K562 (cell line): ENCODE measurements around the gene IFFO2. TPM values are rescaled to one million over a fixed set of nuclear protein-coding genes. Genes with fewer than 3 reads are reported as not detected.

Source experiments
- ATAC-seq: fragments of 200-7000 bp; cut with Tn5 transposase; 3 replicates; pipeline ENCODE4 v1.9.1; 2020; ENCODE audit warnings: moderate library complexity
- BruUV-seq: library from RNA; stranded (reverse); fragments of 400-500 nt; replicated peaks from 2 replicates; lab custom pipeline; 2021; lab: Mats Ljungman, UMichigan
- CTCF ChIA-PET: fragments of 300-600 bp; formaldehyde crosslinking; extraction: SDS; loops from one replicate; lab custom pipeline; 2021; ENCODE audit warnings: low intra/inter-chr PET ratio; lab: Yijun Ruan, JAX
- POLR2A ChIA-PET: fragments of 300-600, 350-650 bp; sonication (Branson Sonifier 250); formaldehyde crosslinking; extraction: SDS; loops from one replicate; lab custom pipeline; 2021; ENCODE audit warnings: antibody characterized with exemption, inconsistent platforms; lab: Yijun Ruan, JAX
- DNase-seq, 4 experiments: peaks; one replicate each; pipeline versions ENCODE4 v3.0.0 to v3.0.0-alpha.2; 2011 to 2018; ENCODE audit warnings: low spot score in 3 of 4, mixed read lengths in 3 of 4; ENCODE audit errors: extremely low read depth in 1 of 4
- FAIRE-seq: peaks from 2 replicates; lab custom pipeline; 2011; peaks lifted over from hg19 to GRCh38; lab: Jason Lieb, UNC
- H2AFZ ChIP-seq: 2 replicates; pipeline ENCODE4 v1.6.0; 2011; ENCODE audit warnings: low read depth, low read length, control low read depth, inconsistent platforms
- H3K27ac ChIP-seq: fragments of 200-600 bp; 3 replicates; pipeline ENCODE4 v1.8.0; 2011; ENCODE audit warnings: low read depth, mild to moderate bottlenecking, control low read depth, inconsistent platforms, low read length, moderate library complexity, mixed read lengths; ENCODE audit errors: extremely low read depth
- H3K27me3 ChIP-seq, 2 experiments: fragments of 300-600 bp in 1 of 2; 2 replicates in 1 of 2; 3 replicates in 1 of 2; pipeline versions ENCODE4 v1.6.0 to v1.8.0; 2011; ENCODE audit warnings: inconsistent platforms in 2 of 2, low read length in 2 of 2, mild to moderate bottlenecking in 1 of 2, mixed read lengths in 1 of 2, moderate library complexity in 1 of 2; ENCODE audit not compliant: control insufficient read depth in 2 of 2, insufficient read depth in 2 of 2
- H3K36me3 ChIP-seq: fragments of 300-600 bp; 3 replicates; pipeline ENCODE4 v1.8.0; 2011; ENCODE audit warnings: mild to moderate bottlenecking, low read length, inconsistent platforms; ENCODE audit not compliant: control insufficient read depth, insufficient read depth
- H3K4me1 ChIP-seq, 2 experiments: fragments of 200-600 bp in 1 of 2; replicated peaks in 1 of 2; 2 replicates in 1 of 2; 3 replicates in 1 of 2; pipeline versions ENCODE4 v1.5.1 to v1.8.0; 2011; ENCODE audit warnings: inconsistent platforms in 2 of 2, low read length in 2 of 2, mild to moderate bottlenecking in 1 of 2, mixed read lengths in 1 of 2, moderate library complexity in 1 of 2; ENCODE audit not compliant: control insufficient read depth in 2 of 2, insufficient read depth in 2 of 2
- H3K4me2 ChIP-seq: 2 replicates; pipeline ENCODE4 v1.6.1; 2011; ENCODE audit warnings: low read length, control low read depth, inconsistent platforms, mixed read lengths; ENCODE audit not compliant: insufficient read depth
- H3K4me3 ChIP-seq: fragments of 200-600 bp; sonication (generic), shearing (Covaris generic); 2 replicates; pipeline ENCODE4 v1.5.1; 2016; ENCODE audit warnings: control low read depth, inconsistent platforms
- H3K79me2 ChIP-seq: fragments of 200-600 bp; 3 replicates; pipeline ENCODE4 v1.8.0; 2011; ENCODE audit warnings: low read length, inconsistent platforms; ENCODE audit not compliant: control insufficient read depth, insufficient read depth
- H3K9ac ChIP-seq, 2 experiments: 2 replicates each; pipeline versions ENCODE4 v1.6.0 to v1.6.1; 2011; ENCODE audit warnings: low read depth in 2 of 2, low read length in 2 of 2, control low read depth in 1 of 2, inconsistent platforms in 1 of 2, mild to moderate bottlenecking in 1 of 2, mixed read lengths in 1 of 2; ENCODE audit not compliant: insufficient read depth in 1 of 2
- H3K9me1 ChIP-seq: one replicate; pipeline ENCODE4 v1.6.0; 2011; ENCODE audit warnings: inconsistent platforms, mild to moderate bottlenecking, low read length, moderate library complexity; ENCODE audit not compliant: control insufficient read depth, insufficient read depth
- H3K9me3 ChIP-seq: replicated peaks from 2 replicates; pipeline ENCODE4 v1.5.1; 2011; ENCODE audit warnings: low read depth, low read length, inconsistent platforms; ENCODE audit not compliant: control insufficient read depth, insufficient read depth
- H4K20me1 ChIP-seq: replicated peaks from 2 replicates; pipeline ENCODE4 v1.6.1; 2011; ENCODE audit warnings: low read length, inconsistent platforms, mixed read lengths; ENCODE audit not compliant: control insufficient read depth, insufficient read depth
- CREB1 ChIP-seq, 2 experiments: sonication (generic) in 1 of 2; formaldehyde crosslinking in 1 of 2; IDR thresholded peaks; 2 replicates each; pipeline versions ENCODE4 v1.6.1 to v1.8.0; 2012 to 2022; ENCODE audit warnings: inconsistent platforms in 1 of 2, mild to moderate bottlenecking in 1 of 2, missing genetic modification reagents in 1 of 2, moderate library complexity in 1 of 2
- HMGN3 ChIP-seq: IDR thresholded peaks from 2 replicates; pipeline ENCODE4 v1.6.1; 2011; ENCODE audit warnings: borderline replicate concordance, low read depth, mild to moderate bottlenecking, mixed read lengths, low read length; ENCODE audit not compliant: insufficient read length; ENCODE audit errors: extremely low read depth
- HNRNPLL ChIP-seq: fragments of 200-400 bp; formaldehyde crosslinking; IDR thresholded peaks from 2 replicates; pipeline ENCODE4 v1.6.1; 2017; ENCODE audit warnings: low read length, low read depth, mild to moderate bottlenecking; ENCODE audit not compliant: poor library complexity, severe bottlenecking
- MXI1 ChIP-seq: IDR thresholded peaks from 2 replicates; pipeline ENCODE4 v1.6.1; 2011; ENCODE audit warnings: low read depth, mild to moderate bottlenecking, improper control_type of control experiment, low read length
- NR4A1 ChIP-seq, 2 experiments: fragments of 250-450 bp in 1 of 2; fragments of 450-650 bp in 1 of 2; sonication (Bioruptor Pico) in 1 of 2; IDR thresholded peaks; 2 replicates each; pipeline versions ENCODE4 v1.4.0 to v1.6.1; 2016 to 2020; ENCODE audit warnings: mild to moderate bottlenecking in 2 of 2, missing compliant biosample characterization in 1 of 2, missing genetic modification characterization in 1 of 2, moderate library complexity in 1 of 2
- ZNF175 ChIP-seq: fragments of 200-800 bp; sonication (Bioruptor generic); IDR thresholded peaks from 2 replicates; pipeline ENCODE4 v1.6.1; 2016; ENCODE audit warnings: low read depth, mild to moderate bottlenecking, missing genetic modification characterization, missing compliant biosample characterization
- ZNF384 ChIP-seq: IDR thresholded peaks from 2 replicates; pipeline ENCODE4 v1.6.1; 2012; ENCODE audit warnings: low read depth, low read length, improper control_type of control experiment
- WGBS: fragments of 100-300 bp; shearing (Covaris generic); methylation state at CpG from one replicate; pipeline ENCODE4 v1.1.6; 2016; ENCODE audit warnings: low coverage, mixed read lengths; ENCODE audit not compliant: insufficient coverage; ENCODE audit errors: missing lambda C conversion rate; 5-methylcytosine and 5-hydroxymethylcytosine counted together
- in situ Hi-C: fragments of 300-500 bp; cut with MboI; formaldehyde crosslinking; loops from 4 replicates; pipeline ENCODE4 v1.15.0; 2018; ENCODE audit warnings: inconsistent platforms, mixed read lengths
- intact Hi-C: fragments of 100-400 bp; cut with micrococcal nuclease; formaldehyde crosslinking; loops from 2 replicates; pipeline ENCODE4 v1.14.2; 2022
- polyA plus RNA-seq, 8 experiments: library from polyadenylated mRNA; depleted of rRNA in 4 of 8; stranded (reverse) in 5 of 8; unstranded in 3 of 8; fragments of >200 nt; fragmentation: Nextera tagmentation in 2 of 8; fragmentation: Illumina TruSeq in 1 of 8; extraction: Ambion mirVana in 2 of 8; extraction: Trizol in 1 of 8; gene quantifications; 2 replicates each; pipeline versions ENCODE4 v1.2.1 to v1.2.3, GENCODE V29; 2011 to 2014; ENCODE audit warnings: inconsistent platforms in 1 of 8, missing spikeins in 1 of 8
- total RNA-seq, 7 experiments: library from RNA; depleted of rRNA in 6 of 7; stranded (reverse); fragments of >200 nt in 6 of 7; fragmentation: Illumina TruSeq in 2 of 7; extraction: Trizol in 2 of 7; gene quantifications; 2 replicates each; pipeline versions ENCODE4 v1.2.1 to v1.2.3, GENCODE V29; 2011 to 2021; ENCODE audit warnings: low replicate concordance in 1 of 7
- TF ChIP-seq, protein P1 (sequence below): fragments of 250-450 bp; sonication (Bioruptor Pico); IDR thresholded peaks from 2 replicates; pipeline ENCODE4 v1.9.0; 2021; ENCODE audit warnings: mild to moderate bottlenecking, inconsistent platforms
- TF ChIP-seq, protein P2 (sequence below), 2 experiments: IDR thresholded peaks; 2 replicates each; pipeline ENCODE4 v1.6.1; 2011; ENCODE audit warnings: borderline replicate concordance in 1 of 2, control low read depth in 1 of 2, low read depth in 1 of 2, low read length in 1 of 2, mild to moderate bottlenecking in 1 of 2, mixed read lengths in 1 of 2, moderate library complexity in 1 of 2; ENCODE audit not compliant: insufficient read depth in 1 of 2, insufficient read length in 1 of 2, poor library complexity in 1 of 2, severe bottlenecking in 1 of 2; ENCODE audit errors: extremely low read depth in 1 of 2

The IFFO2 gene
- total and polyA plus RNA-seq, 9 of the 15 experiments (the other 6 are each of a cell fraction or from before 2014, with no cell fraction given) = 0.15 to 1.0 (median 0.44) TPM; not detected in 2

DNA sequence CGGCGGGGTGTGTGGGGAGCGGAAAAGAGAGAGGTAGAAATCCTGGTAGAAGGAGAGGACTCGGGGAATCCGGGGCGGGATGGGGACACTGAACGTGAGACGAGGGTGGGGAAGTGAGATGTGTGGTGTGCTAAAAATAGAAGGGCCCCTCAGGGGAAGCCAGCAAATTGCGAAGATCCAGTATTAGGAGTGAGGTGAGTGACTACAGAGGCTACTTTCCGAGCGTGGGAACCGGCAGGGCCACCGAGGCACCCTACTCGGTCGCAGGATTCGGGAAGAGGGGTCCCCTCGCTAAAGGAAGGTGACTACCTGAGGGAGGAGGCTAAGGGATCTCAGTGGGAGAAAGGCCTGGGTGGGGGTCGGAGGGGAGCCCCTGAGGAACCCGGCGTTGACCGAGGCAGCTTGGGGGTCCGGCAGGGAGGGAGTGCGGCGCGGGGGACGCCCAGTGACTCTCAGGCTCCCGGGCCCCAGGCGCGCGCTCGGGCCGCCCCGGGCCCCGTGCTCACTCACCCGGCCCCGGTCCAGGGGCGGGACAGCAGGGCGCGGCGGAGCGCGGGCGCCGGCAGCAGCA is 54.4 kb downstream of the IFFO2 start:
- Histone ChIP-seq H2AFZ (peak overlapping the region; percentile 99), H3K9ac (peak overlapping the region; percentile 89), H4K20me1 (0 out of 2 replicates have a peak, but pooled peaks cover 8% of the 10 kb centered on the region), H3K4me1 (peaks cover 23 to 24% of the 10 kb centered on the region in 2 experiments), H3K9me3 (no peaks in the 10 kb centered on the region), H3K36me3 (0 out of 3 replicates have a peak, but pooled peaks cover 4% of the 10 kb centered on the region), H3K9me1 (no peaks in the 10 kb centered on the region), H3K27me3 (no peaks in the 10 kb centered on the region), H3K4me2 (peak overlapping the region; percentile 80), H3K4me3 (peak overlapping the region; percentile 77), H3K79me2 (peaks cover 11% of the 10 kb centered on the region; the same call in 1 of the 3 replicates), H3K27ac (peak overlapping the region; percentile 92)
- WGBS = under 1% methylated on average over 30 of the region's 44 CpGs
- in situ Hi-C loops = loop anchor here (10.0 kb wide), 1 partner anchor 323 kb away; no protein-coding TSS in a partner anchor
- no TSS peak for BruUV-seq
- FAIRE-seq (no peak), ATAC-seq (no peak; the same call in 2 of the 3 replicates), DNase-seq (peak in 1 of 4 experiments; percentile 34)
- intact Hi-C loops = loop anchor here (10.0 kb wide), 1 partner anchor 753 kb away; no protein-coding TSS in a partner anchor
- POLR2A ChIA-PET = interaction anchor here (0.5 to 1.9 kb wide), 9 partner anchors 8 to 759 kb away, joined by 3 to 13 read pairs (median 3); no protein-coding TSS in a partner anchor
- CTCF ChIA-PET = interaction anchor here (0.7 to 1.9 kb wide), 2 partner anchors 11 to 17 kb away, joined by 3 to 7 read pairs; no protein-coding TSS in a partner anchor
- TF ChIP-seq NR4A1 (CRISPR knock-in tag; IDR thresholded peaks at IDR 0.05) (no peak), NR4A1 (tag; IDR thresholded peaks at IDR 0.05) (peak; percentile 47; the same call in 1 of the 2 replicates), HNRNPLL (peak; percentile 10), HMGN3 (peak; percentile 48), ZNF175 (CRISPR knock-in tag) (0 out of 2 replicates have a peak, but pooled peaks have one; percentile 41), CREB1 (IDR thresholded peaks at IDR 0.05) (no peak), CREB1 (CRISPR knock-in tag; IDR thresholded peaks at IDR 0.05) (peak; percentile 11; the same call in 1 of the 2 replicates), MXI1 (no peak), ZNF384 (peak; percentile 43; the same call in 1 of the 2 replicates)
- TF ChIP-seq, protein P1, sequence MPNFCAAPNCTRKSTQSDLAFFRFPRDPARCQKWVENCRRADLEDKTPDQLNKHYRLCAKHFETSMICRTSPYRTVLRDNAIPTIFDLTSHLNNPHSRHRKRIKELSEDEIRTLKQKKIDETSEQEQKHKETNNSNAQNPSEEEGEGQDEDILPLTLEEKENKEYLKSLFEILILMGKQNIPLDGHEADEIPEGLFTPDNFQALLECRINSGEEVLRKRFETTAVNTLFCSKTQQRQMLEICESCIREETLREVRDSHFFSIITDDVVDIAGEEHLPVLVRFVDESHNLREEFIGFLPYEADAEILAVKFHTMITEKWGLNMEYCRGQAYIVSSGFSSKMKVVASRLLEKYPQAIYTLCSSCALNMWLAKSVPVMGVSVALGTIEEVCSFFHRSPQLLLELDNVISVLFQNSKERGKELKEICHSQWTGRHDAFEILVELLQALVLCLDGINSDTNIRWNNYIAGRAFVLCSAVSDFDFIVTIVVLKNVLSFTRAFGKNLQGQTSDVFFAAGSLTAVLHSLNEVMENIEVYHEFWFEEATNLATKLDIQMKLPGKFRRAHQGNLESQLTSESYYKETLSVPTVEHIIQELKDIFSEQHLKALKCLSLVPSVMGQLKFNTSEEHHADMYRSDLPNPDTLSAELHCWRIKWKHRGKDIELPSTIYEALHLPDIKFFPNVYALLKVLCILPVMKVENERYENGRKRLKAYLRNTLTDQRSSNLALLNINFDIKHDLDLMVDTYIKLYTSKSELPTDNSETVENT = peak; percentile 44; the same call in 1 of the 2 replicates
- TF ChIP-seq, protein P2, sequence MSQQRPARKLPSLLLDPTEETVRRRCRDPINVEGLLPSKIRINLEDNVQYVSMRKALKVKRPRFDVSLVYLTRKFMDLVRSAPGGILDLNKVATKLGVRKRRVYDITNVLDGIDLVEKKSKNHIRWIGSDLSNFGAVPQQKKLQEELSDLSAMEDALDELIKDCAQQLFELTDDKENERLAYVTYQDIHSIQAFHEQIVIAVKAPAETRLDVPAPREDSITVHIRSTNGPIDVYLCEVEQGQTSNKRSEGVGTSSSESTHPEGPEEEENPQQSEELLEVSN (IDR thresholded peaks at IDR 0.05; ENCODE audit: borderline replicate concordance in 1 of 2, extremely low read depth in 1 of 2, insufficient read depth in 1 of 2, insufficient read length in 1 of 2, low read depth in 1 of 2, low read length in 1 of 2, poor library complexity in 1 of 2, severe bottlenecking in 1 of 2) = peak in 1 of 2 experiments; percentile 58
